CD4-positive, alpha-beta T cell treated with Interleukin-1 beta for 1 hour (primary cell): ENCODE results near the gene BRINP2.
"Not testable (repeated sequence)": the region's sequence is repeated elsewhere in the genome, so short reads cannot be mapped to it uniquely, and the experiment has no call there.

Source experiments
- DNase-seq, 2 donors: peaks; one replicate each; pipeline ENCODE4 v3.0.0-alpha.2; 2020 to 2022

BRINP2 gene

DNA sequence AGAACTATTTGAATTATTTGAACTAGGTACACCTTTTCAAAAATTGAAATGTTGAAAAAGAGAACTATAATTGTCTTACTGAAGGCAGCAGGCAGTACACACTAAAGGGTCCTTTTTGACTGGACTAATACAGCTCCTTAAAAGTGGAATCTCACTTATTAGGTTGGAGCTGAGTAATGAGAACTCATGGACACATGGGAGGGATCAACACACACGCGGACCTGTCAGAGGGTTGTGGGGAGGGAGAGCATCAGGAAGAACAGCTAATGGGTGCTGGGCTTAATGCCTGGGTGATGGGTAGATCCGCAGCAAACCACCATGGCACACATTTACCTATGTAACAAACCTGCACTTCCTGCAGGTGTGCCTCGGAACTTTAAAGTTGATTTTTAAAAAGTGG is 145.0 kb downstream of the BRINP2 start:
- DNase-seq: no peak

- DNase-seq: not testable (repeated sequence)
Measured at GRCh38 chr1:177321434-177321833, 150.7 kb downstream of the BRINP2 start.

GRCh38 chr1:177328251-177328650 is 157.5 kb downstream of the BRINP2 start:
- DNase-seq: no peak

GRCh38 chr1:177329871-177330270 is 159.1 kb downstream of the BRINP2 start:
- DNase-seq: no peak
